ENCODE data around the gene DPAGT1.

The DPAGT1 gene

DNA sequence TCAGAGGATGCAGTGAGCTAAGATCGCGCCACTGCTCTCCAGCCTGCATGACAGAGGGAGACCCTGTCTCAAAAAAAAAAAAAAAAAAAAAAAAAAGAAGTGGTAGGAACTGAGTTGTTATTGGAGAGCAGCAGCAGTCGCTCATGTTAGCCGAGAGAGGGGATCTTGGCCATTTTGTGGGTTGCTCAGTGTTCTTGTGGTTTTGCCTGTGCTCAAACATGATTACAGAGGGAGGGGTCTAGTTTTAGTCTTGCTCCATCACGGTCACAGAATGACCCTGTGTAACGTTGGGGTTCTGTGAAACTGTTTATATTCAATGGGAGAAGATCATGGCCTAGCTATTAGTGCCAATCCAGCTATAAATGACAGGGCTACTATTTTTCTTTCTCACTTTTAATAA, 1.9 kb downstream of the DPAGT1 start:
- in situ Hi-C loops (cut with HindIII; ENCODE audit: low sequenced_read_pairs), result loop anchor here (5.0 to 25.0 kb wide), 3 partner anchors 82 to 163 kb away; partner anchors contain the start of genes RPS25 and TRAPPC4

DNA sequence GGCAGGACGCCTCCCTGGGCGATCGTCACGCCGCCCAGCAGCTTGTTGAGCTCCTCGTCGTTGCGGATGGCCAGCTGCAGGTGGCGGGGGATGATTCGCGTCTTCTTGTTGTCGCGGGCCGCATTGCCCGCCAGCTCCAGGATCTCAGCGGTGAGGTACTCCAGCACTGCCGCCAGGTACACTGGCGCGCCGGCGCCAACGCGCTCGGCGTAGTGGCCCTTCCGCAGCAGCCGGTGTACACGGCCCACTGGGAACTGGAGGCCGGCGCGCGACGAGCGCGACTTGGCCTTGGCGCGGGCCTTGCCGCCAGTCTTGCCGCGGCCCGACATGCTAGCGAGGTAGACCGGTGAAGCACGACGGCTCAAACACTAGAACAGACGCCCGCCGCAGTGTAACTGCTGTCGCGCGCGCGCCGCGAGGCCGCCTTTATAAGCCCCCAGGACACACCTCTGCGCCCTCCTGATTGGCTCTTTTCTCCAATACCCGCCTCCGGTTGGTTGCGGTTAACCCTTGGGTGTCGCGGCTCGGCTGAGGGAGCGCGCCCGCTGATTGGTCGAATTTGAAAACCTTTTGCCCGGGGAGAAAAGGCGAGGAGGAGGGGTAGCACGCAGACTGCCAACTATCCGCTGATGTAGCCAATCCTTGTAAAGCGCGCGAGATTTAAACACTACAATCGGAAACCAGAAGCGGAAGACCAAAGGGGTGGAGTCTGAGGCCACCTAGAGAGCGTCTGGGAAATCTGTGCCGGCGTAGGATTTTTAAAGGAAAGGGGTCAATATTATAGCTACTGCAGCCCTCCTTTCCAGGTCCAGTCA, 6.4 kb downstream of the DPAGT1 start:
- in situ Hi-C loops (cut with HindIII; ENCODE audit: low sequenced_read_pairs), result no loop called here

DNA sequence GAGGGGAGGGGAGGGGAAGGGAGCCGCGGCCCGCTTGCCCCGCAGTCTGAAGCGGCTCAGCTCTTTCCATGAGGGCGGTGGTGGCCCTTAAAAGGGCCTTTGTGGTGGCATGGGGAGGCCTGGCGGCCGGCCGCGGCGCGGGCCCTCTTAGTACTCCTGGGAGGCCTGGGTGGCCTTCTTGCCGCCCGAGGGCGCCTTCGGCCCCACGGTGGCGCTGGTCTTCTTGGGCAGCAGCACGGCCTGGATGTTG, 6.9 kb downstream of the DPAGT1 start:
- in situ Hi-C loops (cut with HindIII; ENCODE audit: low sequenced_read_pairs), result no loop called here

DNA sequence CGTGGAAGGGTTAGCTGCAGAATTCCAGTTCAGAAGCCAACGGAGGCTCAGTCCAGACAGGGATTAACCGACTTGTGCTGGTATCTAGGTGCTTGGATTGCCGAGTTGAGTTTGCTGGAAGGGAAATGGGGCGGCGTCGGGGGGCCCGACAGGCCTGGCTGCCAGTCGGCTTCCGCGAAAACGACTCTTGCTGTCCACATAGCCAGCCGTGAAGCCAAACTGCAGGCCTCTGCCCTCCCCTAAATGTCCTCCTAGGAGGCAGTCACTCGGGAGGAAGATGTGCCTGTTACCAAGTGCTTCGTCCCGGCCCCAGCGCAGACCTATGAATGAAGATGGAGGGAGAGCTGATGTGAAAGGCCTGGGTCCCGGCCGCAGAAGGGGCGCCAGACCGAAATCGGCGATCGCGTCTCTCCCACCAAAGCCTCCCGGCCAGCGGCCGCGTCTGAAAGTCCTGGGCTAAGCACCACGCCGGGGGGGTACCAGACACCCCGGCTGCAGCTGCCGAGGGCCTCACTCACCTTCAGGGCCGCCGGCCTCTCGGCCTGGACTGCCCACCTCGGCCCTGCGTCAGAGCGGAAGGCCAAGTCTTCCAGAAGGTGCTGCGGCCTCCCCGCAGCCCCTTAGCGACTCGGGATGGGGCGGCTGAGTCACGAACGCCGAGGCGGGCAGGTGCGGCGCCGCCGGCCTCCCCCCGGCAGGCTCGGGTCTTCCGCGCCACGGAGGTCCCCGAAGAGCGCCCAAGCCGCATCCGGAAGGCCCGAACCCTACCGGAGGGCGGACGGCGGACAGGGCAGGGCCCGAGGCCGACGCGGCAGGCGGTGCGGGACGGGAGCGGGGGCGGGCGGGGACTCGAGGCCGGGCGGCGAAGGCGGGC, 7.5 kb downstream of the DPAGT1 start:
- in situ Hi-C loops (cut with HindIII; ENCODE audit: low sequenced_read_pairs), result no loop called here

DNA sequence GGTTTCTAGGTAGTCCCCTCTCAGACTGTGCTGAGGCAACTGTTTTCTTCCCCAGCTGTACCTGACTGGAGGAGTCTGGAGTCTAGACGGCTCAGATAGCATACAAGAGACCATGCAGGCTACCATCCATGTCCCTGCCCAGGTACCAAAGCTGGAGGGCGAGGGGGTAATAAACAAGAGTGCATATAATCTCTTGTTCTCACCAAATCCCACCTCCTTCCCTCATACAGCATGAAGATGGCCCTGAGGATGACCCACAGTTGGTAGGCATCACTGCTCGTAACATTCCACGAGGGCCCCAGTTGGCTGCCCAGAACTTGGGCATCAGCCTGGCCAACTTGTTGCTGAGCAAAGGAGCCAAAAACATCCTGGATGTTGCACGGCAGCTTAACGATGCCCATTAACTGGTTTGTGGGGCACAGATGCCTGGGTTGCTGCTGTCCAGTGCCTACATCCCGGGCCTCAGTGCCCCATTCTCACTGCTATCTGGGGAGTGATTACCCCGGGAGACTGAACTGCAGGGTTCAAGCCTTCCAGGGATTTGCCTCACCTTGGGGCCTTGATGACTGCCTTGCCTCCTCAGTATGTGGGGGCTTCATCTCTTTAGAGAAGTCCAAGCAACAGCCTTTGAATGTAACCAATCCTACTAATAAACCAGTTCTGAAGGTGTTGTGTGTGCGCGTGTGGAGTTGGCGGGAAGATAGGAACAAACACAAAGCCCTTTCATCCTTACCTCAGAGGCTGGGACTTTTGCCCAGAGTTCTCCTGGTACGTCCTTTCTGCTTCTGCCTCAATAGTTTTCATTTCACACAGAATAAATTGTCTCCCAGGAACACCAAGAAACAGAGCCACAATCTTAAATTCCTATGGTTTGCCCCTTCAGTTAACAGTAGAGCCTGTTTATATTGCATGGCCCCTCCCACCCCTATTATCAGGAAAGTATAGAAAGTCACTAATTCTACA, 8.5 kb downstream of the DPAGT1 start:
- in situ Hi-C loops (cut with HindIII; ENCODE audit: low sequenced_read_pairs), result no loop called here

DNA sequence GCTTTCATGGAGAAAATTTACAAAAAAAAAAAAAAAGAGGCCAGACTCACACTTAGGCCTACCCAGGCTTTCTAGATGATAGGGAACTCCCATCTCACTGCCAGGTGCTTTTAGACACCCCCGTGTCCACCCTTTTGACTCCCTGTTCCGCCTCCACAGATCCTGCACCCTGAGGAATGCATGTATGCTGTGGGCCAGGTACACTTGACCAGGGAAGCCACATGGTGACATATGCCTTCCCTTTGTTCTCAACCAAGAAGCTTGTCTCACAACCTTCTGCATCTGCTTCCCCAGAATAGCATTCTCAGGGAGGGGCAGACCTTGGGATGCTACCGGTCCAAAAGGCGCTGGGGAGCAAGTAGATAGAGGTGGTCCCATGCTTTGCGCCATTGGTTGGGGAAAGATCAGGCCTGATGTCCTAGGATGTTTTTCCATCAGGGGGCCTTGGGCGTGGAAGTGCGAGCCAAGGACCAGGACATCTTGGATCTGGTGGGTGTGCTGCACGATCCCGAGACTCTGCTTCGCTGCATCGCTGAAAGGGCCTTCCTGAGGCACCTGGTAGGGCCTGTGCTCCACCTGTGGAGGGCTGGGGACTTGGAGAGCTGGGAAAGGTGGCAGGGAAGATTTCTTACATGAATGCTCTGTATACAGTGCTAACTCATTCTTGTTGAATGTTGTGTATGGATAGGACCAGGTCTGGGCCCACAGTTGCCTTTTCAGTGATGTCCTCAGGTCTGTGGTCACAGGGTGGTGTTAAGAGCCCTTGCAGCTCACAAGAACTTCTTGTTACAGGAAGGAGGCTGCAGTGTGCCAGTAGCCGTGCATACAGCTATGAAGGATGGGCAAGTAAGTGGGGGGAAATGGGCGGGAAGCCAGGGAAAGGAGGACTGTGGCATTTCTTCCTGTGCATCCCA, 9.4 kb downstream of the DPAGT1 start:
- in situ Hi-C loops (cut with HindIII; ENCODE audit: low sequenced_read_pairs), result no loop called here

DNA sequence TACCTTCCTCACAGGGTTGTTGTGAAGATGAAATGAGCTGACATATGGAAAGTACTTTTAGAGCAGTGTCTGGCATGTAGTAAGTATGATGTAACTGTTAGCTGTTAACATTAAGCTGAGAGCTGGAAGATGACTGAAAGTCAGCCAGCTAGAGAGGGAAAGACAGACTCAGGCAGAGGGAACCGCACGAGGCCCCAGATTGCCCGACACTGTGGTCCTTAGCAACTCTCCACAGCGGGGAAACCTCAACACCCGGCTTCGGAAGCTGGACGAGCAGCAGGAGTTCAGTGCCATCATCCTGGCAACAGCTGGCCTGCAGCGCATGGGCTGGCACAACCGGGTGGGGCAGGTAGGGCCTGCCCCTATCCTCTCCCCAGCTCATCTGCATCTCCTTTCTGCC, 10.5 kb downstream of the DPAGT1 start:
- in situ Hi-C loops (cut with HindIII; ENCODE audit: low sequenced_read_pairs), result no loop called here

DNA sequence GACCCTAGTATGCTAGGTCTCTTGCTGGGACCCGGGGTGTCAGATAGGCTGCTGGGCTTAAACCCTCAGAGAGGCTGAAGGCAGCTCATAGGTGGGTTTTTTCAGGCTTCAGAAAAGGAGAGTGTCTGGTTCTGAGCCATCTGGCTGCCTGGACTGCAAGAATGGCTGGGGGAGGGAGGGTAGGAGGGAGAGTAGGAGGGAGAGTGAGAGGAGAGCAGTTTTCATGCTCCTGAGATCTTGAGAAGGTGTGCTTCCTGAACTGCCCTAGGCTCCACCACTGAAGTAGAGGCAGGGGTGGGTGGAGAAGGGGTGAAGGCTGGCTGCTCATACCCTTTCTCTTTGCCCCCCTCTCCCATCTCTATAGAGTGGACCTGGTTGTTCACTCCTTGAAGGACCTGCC, 12.3 kb downstream of the DPAGT1 start:
- in situ Hi-C loops (cut with HindIII; ENCODE audit: low sequenced_read_pairs), result no loop called here

DNA sequence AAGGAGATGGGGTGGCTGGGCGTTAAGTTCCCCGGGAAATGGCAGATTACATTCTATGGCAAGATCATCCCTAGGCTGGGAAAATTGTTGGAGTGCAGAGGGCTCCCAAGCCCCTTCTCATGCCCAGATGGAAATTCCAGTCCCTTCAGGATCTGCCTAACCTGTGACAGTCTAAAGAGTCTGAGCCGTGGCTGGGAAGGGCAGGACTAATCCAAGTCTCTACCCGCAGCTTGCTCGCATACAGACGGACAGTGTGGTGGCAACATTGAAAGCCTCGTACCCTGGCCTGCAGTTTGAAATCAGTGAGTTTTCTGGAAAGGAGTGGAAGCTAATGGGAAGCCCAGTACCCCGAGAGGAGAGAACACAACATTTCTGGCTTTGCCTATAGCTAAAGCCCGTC, 13.2 kb downstream of the DPAGT1 start:
- in situ Hi-C loops (cut with HindIII; ENCODE audit: low sequenced_read_pairs), result no loop called here

DNA sequence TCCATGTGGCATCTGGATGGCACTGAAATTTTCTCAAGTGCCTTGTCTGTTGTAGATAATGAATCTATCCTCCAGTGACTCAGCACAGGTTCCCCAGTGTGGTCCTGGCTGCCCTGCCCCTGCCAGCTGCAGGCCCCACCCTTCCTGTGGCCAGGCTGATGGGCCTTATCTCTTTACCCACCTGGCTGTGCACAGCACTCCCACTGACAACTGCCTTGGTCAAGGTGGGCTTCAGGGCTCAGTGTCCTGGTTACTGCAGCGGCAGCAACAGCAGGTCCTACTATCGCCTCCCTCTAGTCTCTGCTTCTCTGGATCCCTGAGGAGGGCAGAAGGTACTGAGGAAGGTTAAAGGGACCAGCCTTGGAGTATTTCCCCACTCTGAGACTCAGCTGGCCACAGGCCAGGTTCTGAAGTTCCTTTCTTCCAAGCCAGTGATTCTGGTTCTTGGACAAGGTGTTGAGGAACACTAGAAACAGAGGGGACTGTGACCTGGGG, 13.9 kb downstream of the DPAGT1 start:
- in situ Hi-C loops (cut with HindIII; ENCODE audit: low sequenced_read_pairs), result no loop called here

DNA sequence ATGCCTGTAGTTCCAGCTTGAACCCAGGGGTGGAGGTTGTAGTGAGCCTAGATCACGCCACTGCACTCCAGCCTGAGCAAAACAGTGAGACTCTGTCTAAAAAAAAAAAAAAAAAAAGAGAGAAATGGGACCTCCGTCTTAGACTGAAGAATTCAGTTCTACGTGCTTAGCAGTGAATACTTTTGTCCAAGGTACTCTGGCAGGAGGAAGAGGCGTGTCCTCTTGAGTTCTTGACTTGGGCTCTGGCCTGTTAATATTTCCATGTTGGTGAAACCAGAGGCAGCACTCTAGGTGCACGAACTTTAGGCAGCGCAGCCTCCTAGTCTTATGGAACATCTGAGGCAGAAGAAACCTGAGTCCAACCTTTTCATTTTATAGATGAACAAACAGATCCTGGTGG, 14.5 kb downstream of the DPAGT1 start:
- in situ Hi-C loops (cut with HindIII; ENCODE audit: low sequenced_read_pairs), result no loop called here

DNA sequence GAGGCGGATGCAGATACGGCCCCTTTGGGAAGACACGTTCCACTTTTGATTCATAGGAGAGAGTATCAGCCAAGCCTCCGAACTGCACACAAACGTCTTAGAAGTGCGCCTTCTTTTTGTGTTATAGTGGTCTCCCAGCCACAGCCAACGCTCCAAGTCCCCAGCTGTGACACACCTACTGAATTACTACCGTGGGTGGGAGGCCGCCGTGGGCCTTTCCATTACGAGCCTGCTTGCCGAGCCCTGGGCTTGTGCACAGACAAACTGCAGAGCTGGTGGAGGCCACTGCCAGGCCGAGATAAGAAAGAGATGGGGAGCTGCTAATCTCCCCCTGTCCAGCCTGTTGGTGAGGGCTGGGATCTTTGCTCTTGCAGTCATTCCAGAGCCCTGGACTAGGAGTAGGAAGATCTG, 16.2 kb downstream of the DPAGT1 start:
- in situ Hi-C loops (cut with HindIII; ENCODE audit: low sequenced_read_pairs), result no loop called here

DNA sequence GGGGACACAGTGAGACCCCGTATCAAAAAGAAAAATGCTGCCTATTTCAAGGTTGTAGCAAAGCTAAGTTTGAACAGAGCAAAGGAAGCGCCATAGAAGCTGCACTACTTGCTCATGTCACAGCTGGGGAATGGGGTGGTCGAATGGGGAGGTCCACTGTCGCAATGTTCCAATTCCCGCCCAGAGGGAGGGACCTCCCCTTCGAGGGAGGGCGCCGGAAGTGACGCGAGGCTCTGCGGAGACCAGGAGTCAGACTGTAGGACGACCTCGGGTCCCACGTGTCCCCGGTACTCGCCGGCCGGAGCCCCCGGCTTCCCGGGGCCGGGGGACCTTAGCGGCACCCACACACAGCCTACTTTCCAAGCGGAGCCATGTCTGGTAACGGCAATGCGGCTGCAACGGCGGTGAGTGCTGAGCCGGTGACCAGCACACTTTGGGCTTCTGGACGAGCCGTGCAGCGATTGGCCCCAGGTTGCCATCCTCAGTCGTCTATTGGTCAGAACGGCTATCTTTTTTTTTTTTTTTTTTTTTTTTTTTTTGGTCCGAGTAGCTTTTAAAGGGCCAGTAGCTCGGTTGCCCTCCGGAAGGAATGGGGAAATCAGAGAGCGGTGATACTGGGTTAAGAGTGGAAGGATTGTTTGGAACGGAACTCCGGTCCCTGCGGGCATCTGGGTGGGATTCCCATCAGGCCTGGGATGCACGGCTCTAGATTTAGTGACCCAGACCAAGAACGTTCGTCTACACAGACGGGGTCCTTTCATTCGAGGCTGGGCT, 16.8 kb downstream of the DPAGT1 start, which contains the start of gene HMBS:
Gene HMBS (plus strand): TSS at position 219 of the 774 bp plus-strand sequence. CDS start 153 bp downstream, at position 372.
- in situ Hi-C loops (cut with HindIII; ENCODE audit: low sequenced_read_pairs), result no loop called here

DNA sequence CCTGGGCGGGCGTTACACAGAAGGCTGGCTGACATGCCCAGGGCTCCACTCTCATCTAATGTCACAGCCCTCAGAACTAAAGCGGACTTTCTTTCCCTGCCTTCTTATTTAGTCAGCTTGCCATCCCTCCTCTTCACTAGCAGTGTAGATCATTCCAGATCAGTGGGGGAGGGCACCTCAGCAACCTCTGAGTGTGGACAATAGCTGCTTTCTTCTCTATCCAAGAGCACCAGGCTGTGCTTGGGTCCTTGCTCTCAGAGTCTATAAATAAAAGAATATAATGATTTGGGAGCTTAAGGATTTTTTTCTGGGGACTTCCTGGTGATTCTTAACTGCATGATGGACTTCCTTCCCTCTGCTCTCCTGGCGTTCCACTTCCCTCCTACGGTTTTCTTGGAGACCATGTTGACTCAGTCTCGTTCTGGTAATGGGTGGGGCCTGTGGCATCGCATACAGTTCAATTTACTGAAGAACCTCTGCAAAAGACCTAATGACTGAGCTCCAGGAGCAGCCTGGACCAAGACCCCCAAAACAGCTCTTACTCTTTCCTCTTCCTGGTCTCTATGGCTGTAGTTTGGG, 19.9 kb downstream of the DPAGT1 start:
- in situ Hi-C loops (cut with HindIII; ENCODE audit: low sequenced_read_pairs), result no loop called here

DNA sequence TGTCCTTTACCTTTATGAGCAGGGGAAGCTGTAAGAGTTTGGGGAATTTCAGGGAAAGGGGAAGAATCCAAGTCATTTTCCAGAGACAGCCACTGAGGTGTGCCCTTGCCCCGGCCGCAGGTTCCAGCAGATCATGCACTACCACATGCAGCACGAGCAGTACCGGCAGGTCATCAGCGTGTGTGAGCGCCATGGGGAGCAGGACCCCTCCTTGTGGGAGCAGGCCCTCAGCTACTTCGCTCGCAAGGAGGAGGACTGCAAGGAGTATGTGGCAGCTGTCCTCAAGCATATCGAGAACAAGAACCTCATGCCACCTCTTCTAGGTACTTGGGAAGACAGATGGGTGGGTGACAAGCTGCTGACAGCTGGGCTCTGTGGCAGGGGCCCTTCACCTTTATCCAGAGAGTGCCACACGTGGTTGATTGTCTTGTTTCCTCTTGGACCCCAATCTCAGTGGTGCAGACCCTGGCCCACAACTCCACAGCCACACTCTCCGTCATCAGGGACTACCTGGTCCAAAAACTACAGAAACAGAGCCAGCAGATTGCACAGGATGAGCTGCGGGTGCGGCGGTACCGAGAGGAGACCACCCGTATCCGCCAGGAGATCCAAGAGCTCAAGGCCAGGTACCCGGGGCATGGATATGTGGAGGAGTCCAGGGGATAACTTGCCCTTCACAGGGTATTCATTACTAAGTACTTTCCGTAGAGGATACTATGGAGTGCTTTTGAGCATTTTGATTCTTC, 22.8 kb downstream of the DPAGT1 start:
- in situ Hi-C loops (cut with HindIII; ENCODE audit: low sequenced_read_pairs), result no loop called here

DNA sequence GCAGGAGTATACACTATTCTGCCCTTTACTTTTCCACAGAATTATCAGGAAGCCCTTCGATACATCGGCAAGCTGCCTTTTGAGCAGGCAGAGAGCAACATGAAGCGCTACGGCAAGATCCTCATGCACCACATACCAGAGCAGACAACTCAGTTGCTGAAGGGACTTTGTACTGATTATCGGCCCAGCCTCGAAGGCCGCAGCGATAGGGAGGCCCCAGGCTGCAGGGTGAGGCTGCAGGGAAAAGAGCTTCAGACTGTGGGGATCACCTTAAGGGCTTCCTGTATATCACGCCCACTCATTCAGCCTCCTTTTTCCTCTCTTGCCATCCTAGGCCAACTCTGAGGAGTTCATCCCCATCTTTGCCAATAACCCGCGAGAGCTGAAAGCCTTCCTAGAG, 23.8 kb downstream of the DPAGT1 start:
- in situ Hi-C loops (cut with HindIII; ENCODE audit: low sequenced_read_pairs), result no loop called here

DNA sequence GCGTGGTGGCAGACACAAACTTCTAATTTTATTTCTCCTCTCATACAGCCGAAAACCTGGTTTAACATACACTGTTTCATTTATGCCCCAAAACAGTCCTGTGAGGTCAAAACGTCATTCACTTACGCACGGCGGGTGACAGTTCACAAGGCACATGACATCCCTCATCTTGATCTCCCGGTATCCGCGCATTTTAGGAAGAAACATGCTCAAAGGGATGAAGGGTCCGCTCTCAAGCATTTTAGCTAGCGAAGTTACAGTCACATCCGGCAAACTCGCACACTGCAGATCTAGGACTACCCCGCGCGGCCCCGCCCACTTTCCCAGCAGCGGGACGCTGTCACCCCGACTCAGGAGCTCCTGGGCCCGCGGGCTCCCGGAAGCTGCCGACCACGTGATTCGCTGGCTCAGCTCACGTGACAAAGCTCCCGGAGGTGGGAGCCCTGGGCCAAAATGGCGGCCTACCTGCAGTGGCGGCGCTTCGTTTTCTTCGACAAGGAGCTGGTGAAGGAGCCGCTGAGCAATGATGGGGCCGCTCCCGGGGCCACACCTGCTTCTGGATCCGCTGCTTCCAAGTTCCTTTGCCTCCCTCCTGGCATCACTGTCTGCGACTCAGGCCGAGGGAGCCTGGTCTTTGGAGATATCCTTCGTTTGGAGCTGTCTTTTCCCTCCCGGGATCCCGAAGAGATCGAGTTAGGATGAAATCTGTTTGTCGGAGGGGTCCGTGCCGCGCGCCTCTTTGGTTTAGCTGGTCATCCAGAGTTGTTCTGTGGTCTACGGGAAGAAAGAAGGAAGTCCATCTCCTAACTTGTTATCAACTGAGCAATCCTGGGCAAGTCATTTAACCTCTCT, 34.1 kb downstream of the DPAGT1 start, which contains the start of gene VPS11:
Gene VPS11 (plus strand): TSS at position 448 of the 852 bp plus-strand sequence. CDS start 6 bp downstream, at position 454.
- in situ Hi-C loops (cut with HindIII; ENCODE audit: low sequenced_read_pairs), result no loop called here
